A549 (cell line): ENCODE results near the gene UBAP2L. TPM values are rescaled to one million over a fixed set of nuclear protein-coding genes. Genes with fewer than 3 reads are reported as not detected.
A peak's percentile ranks its signal among the peaks of the same experiment; 100 is the strongest.

ENCODE experiments used
- ATAC-seq, 2 experiments: fragments of 200-7000 bp in 1 of 2; fragments of >200 bp in 1 of 2; cut with Nextera tagmentation in 1 of 2; cut with Tn5 transposase in 1 of 2; 3 replicates each; pipeline versions ENCODE4 v1.8.0 to v1.9.1; 2018 to 2020; ENCODE audit warnings: mild to moderate bottlenecking in 1 of 2, moderate library complexity in 1 of 2
- CTCF ChIA-PET: fragments of 300-600 bp; sonication (Branson Sonifier 250); formaldehyde crosslinking; extraction: SDS; loops from one replicate; lab custom pipeline; 2021; ENCODE audit warnings: antibody characterized with exemption, inconsistent platforms; lab: Yijun Ruan, JAX
- POLR2A ChIA-PET: fragments of 350-600 bp; formaldehyde crosslinking; extraction: SDS; loops from one replicate; lab custom pipeline; 2021; ENCODE audit warnings: antibody characterized with exemption, inconsistent platforms; lab: Yijun Ruan, JAX
- DNase-seq, 2 experiments: peaks; one replicate each; pipeline versions ENCODE4 v3.0.0 to v3.0.0-alpha.2; 2011 to 2016; ENCODE audit warnings: low read depth in 1 of 2, low spot score in 1 of 2
- FAIRE-seq: peaks from 2 replicates; lab custom pipeline; 2011; peaks lifted over from hg19 to GRCh38; lab: Jason Lieb, UNC
- H3K27ac ChIP-seq, 2 experiments: fragments of >200 bp; sonication (Bioruptor Twin); formaldehyde crosslinking; 3 replicates each; pipeline ENCODE4 v1.5.1; 2016 to 2017
- H3K4me1 ChIP-seq: fragments of >200 bp; sonication (Bioruptor Twin); formaldehyde crosslinking; 3 replicates; pipeline ENCODE4 v1.6.1; 2016
- H3K4me2 ChIP-seq: fragments of >200 bp; sonication (Bioruptor Twin); formaldehyde crosslinking; 3 replicates; pipeline ENCODE4 v1.6.1; 2016
- H3K4me3 ChIP-seq: fragments of >200 bp; sonication (Bioruptor Twin); formaldehyde crosslinking; 3 replicates; pipeline ENCODE4 v1.5.1; 2016
- H3K9me3 ChIP-seq: fragments of >200 bp; sonication (Bioruptor Twin); formaldehyde crosslinking; 3 replicates; pipeline ENCODE4 v1.6.1; 2016
- BHLHE40 ChIP-seq: IDR thresholded peaks from 2 replicates; pipeline ENCODE4 v1.6.1; 2012; ENCODE audit warnings: low read depth, low read length, inconsistent platforms
- CBX2 ChIP-seq: fragments of 200-600 bp; sonication (generic); IDR thresholded peaks from 2 replicates; pipeline ENCODE4 v1.6.1; 2016; ENCODE audit warnings: low read depth, mild to moderate bottlenecking, borderline replicate concordance
- CBX8 ChIP-seq: fragments of 200-600 bp; sonication (generic); IDR thresholded peaks from 2 replicates; pipeline ENCODE4 v1.6.1; 2016
- CEBPB ChIP-seq, 2 experiments: fragments of >200 bp in 1 of 2; sonication (Bioruptor Twin) in 1 of 2; formaldehyde crosslinking in 1 of 2; IDR thresholded peaks; 2 replicates each; pipeline ENCODE4 v1.6.1; 2012 to 2016
- EHF ChIP-seq: fragments of 250-450 bp; sonication (Bioruptor Pico); IDR thresholded peaks from 2 replicates; pipeline ENCODE4 v1.5.0; 2020; ENCODE audit warnings: mild to moderate bottlenecking
- GATA3 ChIP-seq: IDR thresholded peaks from 2 replicates; pipeline ENCODE4 v1.6.1; 2012; ENCODE audit warnings: borderline replicate concordance
- HOXA7 ChIP-seq: fragments of 250-450 bp; sonication (Bioruptor Pico); IDR thresholded peaks from 2 replicates; pipeline ENCODE4 v1.5.0; 2020; ENCODE audit warnings: mild to moderate bottlenecking, moderate library complexity
- JUN ChIP-seq, 2 experiments: fragments of >200 bp; sonication (Bioruptor Twin); formaldehyde crosslinking; IDR thresholded peaks; 2 replicates in 1 of 2; 3 replicates in 1 of 2; pipeline ENCODE4 v1.6.1; 2016 to 2017
- JUNB ChIP-seq: fragments of >200 bp; sonication (Bioruptor Twin); formaldehyde crosslinking; IDR thresholded peaks from 2 replicates; pipeline ENCODE4 v1.6.1; 2016
- KDM1A ChIP-seq: fragments of 200-600 bp; sonication (generic); IDR thresholded peaks from 2 replicates; pipeline ENCODE4 v1.6.1; 2016; ENCODE audit warnings: low read depth, mild to moderate bottlenecking
- PHF8 ChIP-seq: fragments of 200-600 bp; sonication (generic); IDR thresholded peaks from 2 replicates; pipeline ENCODE4 v1.6.1; 2016; ENCODE audit warnings: low read depth, mild to moderate bottlenecking, antibody characterized with exemption, moderate library complexity, borderline replicate concordance
- POLR2A ChIP-seq: IDR thresholded peaks from 2 replicates; pipeline ENCODE4 v1.6.1; 2012; ENCODE audit warnings: mild to moderate bottlenecking, low read length
- RAD21 ChIP-seq, 2 experiments: fragments of >200 bp in 1 of 2; sonication (Bioruptor Twin) in 1 of 2; formaldehyde crosslinking in 1 of 2; IDR thresholded peaks in 1 of 2; conservative IDR thresholded peaks in 1 of 2; 2 replicates in 1 of 2; 3 replicates in 1 of 2; pipeline ENCODE4 v1.6.1; 2012 to 2018; ENCODE audit warnings: inconsistent platforms in 1 of 2
- SMC3 ChIP-seq: fragments of >200 bp; sonication (Bioruptor Twin); formaldehyde crosslinking; IDR thresholded peaks from 3 replicates; pipeline ENCODE4 v1.6.1; 2018; ENCODE audit warnings: inconsistent platforms
- TP53 ChIP-seq: fragments of 250-450 bp; sonication (Bioruptor Pico); IDR thresholded peaks from 2 replicates; pipeline ENCODE4 v1.5.0; 2021; ENCODE audit warnings: mild to moderate bottlenecking, moderate library complexity
- ZC3H11A ChIP-seq: fragments of 450-650 bp; IDR thresholded peaks from 2 replicates; pipeline ENCODE4 v1.6.1; 2014; ENCODE audit warnings: antibody characterized with exemption, mild to moderate bottlenecking
- ZNF302 ChIP-seq: fragments of 250-450 bp; sonication (Bioruptor Pico); IDR thresholded peaks from 2 replicates; pipeline ENCODE4 v1.9.0; 2021; ENCODE audit warnings: inconsistent platforms, mild to moderate bottlenecking, moderate library complexity
- WGBS: methylation state at CpG from one replicate; pipeline ENCODE4 v1.1.6; 2017; ENCODE audit errors: missing lambda C conversion rate; 5-methylcytosine and 5-hydroxymethylcytosine counted together
- polyA plus RNA-seq, 4 experiments: library from polyadenylated mRNA; depleted of rRNA in 3 of 4; stranded (reverse); fragments of >200 nt; fragmentation: RNase III in 1 of 4; extraction: RNeasy Plus Mini Kit Qiagen cat#74134 plus additional on column Dnase treatment in 1 of 4; gene quantifications; 2 replicates in 3 of 4; 3 replicates in 1 of 4; pipeline ENCODE4 v1.2.3, GENCODE V29; 2011 to 2017
- TF ChIP-seq, protein P1 (sequence below): IDR thresholded peaks from 2 replicates; pipeline ENCODE4 v1.6.1; 2012
- TF ChIP-seq, protein P2 (sequence below): fragments of 200-600 bp; sonication (generic); IDR thresholded peaks from 2 replicates; pipeline ENCODE4 v1.6.1; 2016; ENCODE audit warnings: antibody characterized with exemption, mild to moderate bottlenecking, moderate library complexity
- TF ChIP-seq, protein P3 (sequence below): fragments of >200 bp; sonication (Bioruptor Twin); formaldehyde crosslinking; IDR thresholded peaks from 3 replicates; pipeline ENCODE4 v1.6.1; 2016
- TF ChIP-seq, protein P4 (sequence below): fragments of 250-450 bp; sonication (Bioruptor Pico); IDR thresholded peaks from 2 replicates; pipeline ENCODE4 v1.5.0; 2021; ENCODE audit warnings: mild to moderate bottlenecking, moderate library complexity, borderline replicate concordance
- TF ChIP-seq, protein P5 (sequence below): fragments of >200 bp; sonication (Bioruptor Twin); formaldehyde crosslinking; IDR thresholded peaks from 3 replicates; pipeline ENCODE4 v1.5.1; 2016

Gene UBAP2L
- polyA plus RNA-seq, 2 of the 4 experiments (the other 2 are of a cell fraction) = 169 TPM

DNA sequence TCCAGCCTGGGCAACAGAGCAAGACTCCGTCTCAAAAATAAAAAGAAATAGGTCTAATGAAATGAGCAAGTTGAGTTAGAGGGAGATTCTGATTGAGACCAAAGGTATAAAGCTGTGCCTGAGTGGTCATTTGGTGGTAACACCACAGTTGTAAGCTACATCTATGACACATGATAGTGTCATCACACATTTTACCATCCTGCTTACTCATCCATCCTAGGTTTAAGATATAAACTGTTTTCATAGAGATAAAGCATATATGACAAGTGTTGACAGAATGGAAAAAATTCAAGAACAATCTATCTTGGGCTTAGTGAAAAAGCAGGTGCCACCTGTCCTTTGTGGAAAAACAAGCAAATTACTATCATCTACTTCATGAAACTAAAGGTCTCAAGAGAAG is 7.5 kb upstream of the UBAP2L start (continued):
- TF ChIP-seq HOXA7 (CRISPR knock-in tag) = no peak

DNA sequence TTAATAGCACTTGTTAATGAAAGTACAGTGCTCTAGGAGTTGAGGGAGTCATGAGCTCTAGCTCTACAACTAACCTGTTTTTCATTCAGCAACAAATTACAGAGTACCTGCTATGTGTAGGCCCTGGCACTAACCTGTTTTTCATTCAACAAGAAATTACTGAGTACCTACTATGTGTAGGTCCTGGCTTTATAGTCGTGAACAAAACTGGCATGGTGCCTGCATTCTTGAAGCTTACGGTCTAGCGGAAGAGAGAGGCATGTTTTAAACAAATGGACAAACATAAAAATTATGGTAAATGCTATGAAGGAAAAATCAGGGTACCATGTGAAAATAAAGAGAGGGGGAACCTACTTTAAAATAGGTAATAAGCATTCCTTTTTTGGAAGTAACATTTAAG is 2.2 kb upstream of the UBAP2L start:
- CTCF ChIA-PET = interaction anchor here (1.0 to 1.4 kb wide), 4 partner anchors 19 to 117 kb away, joined by 3 to 4 read pairs (median 3); no protein-coding TSS in a partner anchor
- H3K4me2 ChIP-seq = peak overlapping the region; percentile 71
- peak overlapping the region; percentile 98 for H3K4me3 ChIP-seq
- ATAC-seq (no peak), FAIRE-seq (no peak), DNase-seq (no peak)
- no peaks in the 10 kb centered on the region for H3K9me3 ChIP-seq
- WGBS = 62% methylated on average over 3 of the region's 3 CpGs
- TF ChIP-seq, protein P1, sequence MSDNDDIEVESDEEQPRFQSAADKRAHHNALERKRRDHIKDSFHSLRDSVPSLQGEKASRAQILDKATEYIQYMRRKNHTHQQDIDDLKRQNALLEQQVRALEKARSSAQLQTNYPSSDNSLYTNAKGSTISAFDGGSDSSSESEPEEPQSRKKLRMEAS = no peak
- TF ChIP-seq JUN (IDR thresholded peaks at IDR 0.05) (no peak), KDM1A (no peak), CBX8 (no peak), SMC3 (no peak), GATA3 (no peak), BHLHE40 (no peak), ZNF302 (CRISPR knock-in tag) (no peak), RAD21 (conservative IDR thresholded peaks at IDR 0.05 in 1 of 2, IDR thresholded peaks at IDR 0.05 in 1 of 2) (no peak), CBX2 (no peak), HOXA7 (CRISPR knock-in tag) (no peak)
- TF ChIP-seq, protein P2, sequence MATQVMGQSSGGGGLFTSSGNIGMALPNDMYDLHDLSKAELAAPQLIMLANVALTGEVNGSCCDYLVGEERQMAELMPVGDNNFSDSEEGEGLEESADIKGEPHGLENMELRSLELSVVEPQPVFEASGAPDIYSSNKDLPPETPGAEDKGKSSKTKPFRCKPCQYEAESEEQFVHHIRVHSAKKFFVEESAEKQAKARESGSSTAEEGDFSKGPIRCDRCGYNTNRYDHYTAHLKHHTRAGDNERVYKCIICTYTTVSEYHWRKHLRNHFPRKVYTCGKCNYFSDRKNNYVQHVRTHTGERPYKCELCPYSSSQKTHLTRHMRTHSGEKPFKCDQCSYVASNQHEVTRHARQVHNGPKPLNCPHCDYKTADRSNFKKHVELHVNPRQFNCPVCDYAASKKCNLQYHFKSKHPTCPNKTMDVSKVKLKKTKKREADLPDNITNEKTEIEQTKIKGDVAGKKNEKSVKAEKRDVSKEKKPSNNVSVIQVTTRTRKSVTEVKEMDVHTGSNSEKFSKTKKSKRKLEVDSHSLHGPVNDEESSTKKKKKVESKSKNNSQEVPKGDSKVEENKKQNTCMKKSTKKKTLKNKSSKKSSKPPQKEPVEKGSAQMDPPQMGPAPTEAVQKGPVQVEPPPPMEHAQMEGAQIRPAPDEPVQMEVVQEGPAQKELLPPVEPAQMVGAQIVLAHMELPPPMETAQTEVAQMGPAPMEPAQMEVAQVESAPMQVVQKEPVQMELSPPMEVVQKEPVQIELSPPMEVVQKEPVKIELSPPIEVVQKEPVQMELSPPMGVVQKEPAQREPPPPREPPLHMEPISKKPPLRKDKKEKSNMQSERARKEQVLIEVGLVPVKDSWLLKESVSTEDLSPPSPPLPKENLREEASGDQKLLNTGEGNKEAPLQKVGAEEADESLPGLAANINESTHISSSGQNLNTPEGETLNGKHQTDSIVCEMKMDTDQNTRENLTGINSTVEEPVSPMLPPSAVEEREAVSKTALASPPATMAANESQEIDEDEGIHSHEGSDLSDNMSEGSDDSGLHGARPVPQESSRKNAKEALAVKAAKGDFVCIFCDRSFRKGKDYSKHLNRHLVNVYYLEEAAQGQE = no peak
- TF ChIP-seq, all 56 proteins: peak for 0
- Histone ChIP-seq H3K4me1 (peaks cover 52% of the 10 kb centered on the region), H3K27ac (peak overlapping the region in 1 of 2 experiments; percentile 99; a peak in 2 of 6 replicates)
- POLR2A ChIA-PET = interaction anchor here (0.9 to 2.6 kb wide), 2 partner anchors 9 to 228 kb away, joined by 4 to 8 read pairs; partner anchors contain the start of gene RPS27

DNA sequence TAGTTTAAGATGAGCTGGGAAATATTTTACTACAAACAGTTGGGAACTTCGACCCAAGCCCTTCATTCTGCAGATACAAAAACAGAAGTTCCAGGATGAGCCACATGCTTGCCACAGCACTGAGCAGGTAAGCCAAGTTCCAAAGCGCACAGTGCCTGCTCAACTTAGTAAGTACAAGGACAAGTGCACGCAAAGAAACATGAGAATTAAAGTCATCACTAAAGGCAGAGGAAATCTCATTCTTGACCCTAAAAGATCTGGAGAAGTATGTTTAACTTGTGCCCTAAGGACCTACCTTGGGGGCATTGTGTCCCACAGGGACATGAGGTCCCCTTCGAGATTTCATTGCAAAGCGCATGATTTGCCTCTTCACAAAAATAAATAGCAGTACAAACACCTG is 1.2 kb upstream of the UBAP2L start:
- no peak for ATAC-seq
- TF ChIP-seq JUNB = no peak
- no peak for TF ChIP-seq POLR2A
- POLR2A ChIA-PET = interaction anchor here (1.3 to 2.6 kb wide), 3 partner anchors 10 to 229 kb away, joined by 4 to 19 read pairs (median 8); partner anchors contain the start of gene RPS27
- no peak for FAIRE-seq
- no peak for DNase-seq
- Histone ChIP-seq H3K27ac (peak overlapping the region; percentile 99 to 100), H3K4me3 (peak overlapping the region; percentile 98), H3K4me1 (peaks cover 52% of the 10 kb centered on the region), H3K4me2 (peak overlapping the region; percentile 71), H3K9me3 (no peaks in the 10 kb centered on the region)
- CTCF ChIA-PET = interaction anchor here (0.7 to 1.5 kb wide), 6 partner anchors 10 to 116 kb away, joined by 3 to 5 read pairs (median 4); no protein-coding TSS in a partner anchor
- 4% methylated on average over 5 of the region's 5 CpGs for WGBS

DNA sequence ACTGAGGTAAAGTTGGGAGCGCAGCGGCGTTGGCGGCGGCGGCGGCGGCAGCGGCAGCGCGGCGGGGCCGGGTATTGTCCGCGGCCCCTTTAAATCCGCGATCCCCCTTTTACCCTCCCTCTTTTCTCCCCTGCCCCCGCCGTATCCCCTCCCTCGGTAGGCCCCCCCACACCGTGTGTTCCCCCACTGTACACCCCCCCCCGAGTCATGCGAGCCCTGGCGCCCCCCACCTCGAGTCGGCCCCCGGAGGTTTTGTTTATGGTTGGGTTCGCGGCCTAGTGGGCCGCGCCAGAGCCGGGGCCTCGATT is 169 bp downstream of the UBAP2L start:
- 0% methylated on average over 17 of the region's 33 CpGs for WGBS
- Histone ChIP-seq H3K9me3 (no peaks in the 10 kb centered on the region), H3K4me1 (peaks cover 43% of the 10 kb centered on the region), H3K27ac (peak overlapping the region; percentile 98 to 99), H3K4me2 (peak overlapping the region; percentile 80), H3K4me3 (peak overlapping the region; percentile 98)
- no peak for DNase-seq
- ChIA-PET POLR2A (interaction anchor here (0.6 to 2.6 kb wide), 5 partner anchors 12 to 254 kb away, joined by 3 to 19 read pairs (median 7); partner anchors contain the start of gene RPS27), CTCF (interaction anchor here (1.3 to 1.4 kb wide), 2 partner anchors 11 to 23 kb away, joined by 3 to 5 read pairs; no protein-coding TSS in a partner anchor)
- ATAC-seq = no peak; a peak in 1 of 6 replicates
- no peak for FAIRE-seq
- TF ChIP-seq, protein P3, sequence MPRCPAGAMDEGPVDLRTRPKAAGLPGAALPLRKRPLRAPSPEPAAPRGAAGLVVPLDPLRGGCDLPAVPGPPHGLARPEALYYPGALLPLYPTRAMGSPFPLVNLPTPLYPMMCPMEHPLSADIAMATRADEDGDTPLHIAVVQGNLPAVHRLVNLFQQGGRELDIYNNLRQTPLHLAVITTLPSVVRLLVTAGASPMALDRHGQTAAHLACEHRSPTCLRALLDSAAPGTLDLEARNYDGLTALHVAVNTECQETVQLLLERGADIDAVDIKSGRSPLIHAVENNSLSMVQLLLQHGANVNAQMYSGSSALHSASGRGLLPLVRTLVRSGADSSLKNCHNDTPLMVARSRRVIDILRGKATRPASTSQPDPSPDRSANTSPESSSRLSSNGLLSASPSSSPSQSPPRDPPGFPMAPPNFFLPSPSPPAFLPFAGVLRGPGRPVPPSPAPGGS = 0 out of 3 replicates have a peak, but pooled peaks have one; percentile 16
- TF ChIP-seq EHF (CRISPR knock-in tag) (no peak), ZC3H11A (no peak), JUN (IDR thresholded peaks at IDR 0.05) (peak in 1 of 2 experiments; percentile 56; a peak in 3 of 5 replicates), PHF8 (peak; percentile 100; the same call in 1 of the 2 replicates), TP53 (CRISPR knock-in tag) (no peak), ZNF302 (CRISPR knock-in tag) (no peak), CEBPB (IDR thresholded peaks at IDR 0.05) (no peak)
- TF ChIP-seq, protein P4, sequence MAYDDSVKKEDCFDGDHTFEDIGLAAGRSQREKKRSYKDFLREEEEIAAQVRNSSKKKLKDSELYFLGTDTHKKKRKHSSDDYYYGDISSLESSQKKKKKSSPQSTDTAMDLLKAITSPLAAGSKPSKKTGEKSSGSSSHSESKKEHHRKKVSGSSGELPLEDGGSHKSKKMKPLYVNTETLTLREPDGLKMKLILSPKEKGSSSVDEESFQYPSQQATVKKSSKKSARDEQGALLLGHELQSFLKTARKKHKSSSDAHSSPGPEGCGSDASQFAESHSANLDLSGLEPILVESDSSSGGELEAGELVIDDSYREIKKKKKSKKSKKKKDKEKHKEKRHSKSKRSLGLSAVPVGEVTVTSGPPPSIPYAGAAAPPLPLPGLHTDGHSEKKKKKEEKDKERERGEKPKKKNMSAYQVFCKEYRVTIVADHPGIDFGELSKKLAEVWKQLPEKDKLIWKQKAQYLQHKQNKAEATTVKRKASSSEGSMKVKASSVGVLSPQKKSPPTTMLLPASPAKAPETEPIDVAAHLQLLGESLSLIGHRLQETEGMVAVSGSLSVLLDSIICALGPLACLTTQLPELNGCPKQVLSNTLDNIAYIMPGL (CRISPR knock-in tag) = 0 out of 2 replicates have a peak, but pooled peaks have one; percentile 72
- TF ChIP-seq, protein P5, sequence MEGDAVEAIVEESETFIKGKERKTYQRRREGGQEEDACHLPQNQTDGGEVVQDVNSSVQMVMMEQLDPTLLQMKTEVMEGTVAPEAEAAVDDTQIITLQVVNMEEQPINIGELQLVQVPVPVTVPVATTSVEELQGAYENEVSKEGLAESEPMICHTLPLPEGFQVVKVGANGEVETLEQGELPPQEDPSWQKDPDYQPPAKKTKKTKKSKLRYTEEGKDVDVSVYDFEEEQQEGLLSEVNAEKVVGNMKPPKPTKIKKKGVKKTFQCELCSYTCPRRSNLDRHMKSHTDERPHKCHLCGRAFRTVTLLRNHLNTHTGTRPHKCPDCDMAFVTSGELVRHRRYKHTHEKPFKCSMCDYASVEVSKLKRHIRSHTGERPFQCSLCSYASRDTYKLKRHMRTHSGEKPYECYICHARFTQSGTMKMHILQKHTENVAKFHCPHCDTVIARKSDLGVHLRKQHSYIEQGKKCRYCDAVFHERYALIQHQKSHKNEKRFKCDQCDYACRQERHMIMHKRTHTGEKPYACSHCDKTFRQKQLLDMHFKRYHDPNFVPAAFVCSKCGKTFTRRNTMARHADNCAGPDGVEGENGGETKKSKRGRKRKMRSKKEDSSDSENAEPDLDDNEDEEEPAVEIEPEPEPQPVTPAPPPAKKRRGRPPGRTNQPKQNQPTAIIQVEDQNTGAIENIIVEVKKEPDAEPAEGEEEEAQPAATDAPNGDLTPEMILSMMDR = no peak
